ENCODE measurements around the gene GEN1.
"Not testable (repeated sequence)": the region's sequence is repeated elsewhere in the genome, so short reads cannot be mapped to it uniquely, and the experiment has no call there.

The GEN1 gene

GRCh38 chr2:17798338-17798737, 44.4 kb downstream of the GEN1 start:
- DNase-seq, result no peak

GRCh38 chr2:17799301-17800120, 45.6 kb downstream of the GEN1 start:
- no peak for DNase-seq

- DNase-seq, result no peak
These were observed 46.3 kb downstream of the GEN1 start for GRCh38 chr2:17800219-17800618.

GRCh38 chr2:17800693-17801458, 46.9 kb downstream of the GEN1 start:
- DNase-seq, result no peak

- DNase-seq, result no peak
These were observed 49.6 kb downstream of the GEN1 start for GRCh38 chr2:17803497-17803896.

GRCh38 chr2:17804358-17804757, 50.4 kb downstream of the GEN1 start:
- no peak for DNase-seq

GRCh38 chr2:17805166-17805565, 51.2 kb downstream of the GEN1 start:
- DNase-seq, result no peak

GRCh38 chr2:17805717-17806363, 51.9 kb downstream of the GEN1 start:
- DNase-seq, result no peak

- no peak for DNase-seq
These were observed 59.2 kb downstream of the GEN1 start for GRCh38 chr2:17813010-17813741.

- DNase-seq, result no peak
These were observed 60.0 kb downstream of the GEN1 start for GRCh38 chr2:17813742-17814473.

GRCh38 chr2:17814601-17815000, 60.7 kb downstream of the GEN1 start:
- no peak for DNase-seq

GRCh38 chr2:17815468-17816184, 61.7 kb downstream of the GEN1 start:
- DNase-seq, result no peak

GRCh38 chr2:17816396-17817245, 62.7 kb downstream of the GEN1 start, which contains the start of gene MSGN1:
Gene MSGN1, plus strand, starts transcription at chr2:17816460. Its CDS starts 59 bp downstream, at chr2:17816519.
- no peak for DNase-seq

GRCh38 chr2:17818235-17818815, 64.4 kb downstream of the GEN1 start:
- no peak for DNase-seq

GRCh38 chr2:17821080-17821479, 67.1 kb downstream of the GEN1 start:
- no peak for DNase-seq

GRCh38 chr2:17821535-17822444, 67.9 kb downstream of the GEN1 start:
- DNase-seq, result no peak

- DNase-seq, result no peak
These were observed 68.6 kb downstream of the GEN1 start for GRCh38 chr2:17822445-17823117.

- not testable (repeated sequence) for DNase-seq
These were observed 69.7 kb downstream of the GEN1 start for GRCh38 chr2:17823646-17824045.

Measured in activated gamma-delta T cell treated with Interleukin-2 at 50 U/mL for 16 hours (primary cell).